SH-SY5Y (cell line): Measurements from ENCODE around the gene GPBAR1.

Source experiments
- GATA2 ChIP-seq: IDR thresholded peaks from 2 replicates; pipeline ENCODE4 v1.6.1; 2011; ENCODE audit warnings: mild to moderate bottlenecking, low read depth, low read length
- GATA3 ChIP-seq: IDR thresholded peaks from 2 replicates; pipeline ENCODE4 v1.6.1; 2011; ENCODE audit warnings: low read depth, mild to moderate bottlenecking, low read length, moderate library complexity

DNA sequence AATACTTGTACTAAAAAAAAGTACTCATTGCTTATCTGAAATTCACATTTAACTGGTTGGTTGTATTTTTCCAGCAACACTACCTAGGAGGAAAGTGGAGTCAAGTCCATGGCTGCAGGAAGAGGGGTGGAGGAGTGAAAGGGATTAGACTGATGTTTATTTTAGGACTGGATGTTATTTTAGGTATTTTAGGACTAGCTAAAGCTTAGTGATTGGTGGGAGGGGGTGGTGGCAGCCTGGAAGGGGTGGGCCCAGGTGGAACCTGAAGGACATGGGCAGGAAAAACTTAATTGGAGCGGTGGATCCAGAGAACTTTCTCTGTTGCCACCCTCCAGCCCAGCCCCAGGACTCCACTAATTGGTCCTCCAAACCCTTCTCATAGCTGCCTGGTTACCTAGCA, 35.4 kb downstream of the GPBAR1 start:
- TF ChIP-seq GATA3 (no peak), GATA2 (no peak)
